ENCODE data around the gene HS6ST1. TPM values are rescaled to one million over a fixed set of nuclear protein-coding genes. Genes with fewer than 3 reads are reported as not detected.

Gene HS6ST1
- total and polyA plus RNA-seq, 2 donors (not counting 1 experiment from before 2014, with no cell fraction given): 7.8 to 22.7 TPM

DNA sequence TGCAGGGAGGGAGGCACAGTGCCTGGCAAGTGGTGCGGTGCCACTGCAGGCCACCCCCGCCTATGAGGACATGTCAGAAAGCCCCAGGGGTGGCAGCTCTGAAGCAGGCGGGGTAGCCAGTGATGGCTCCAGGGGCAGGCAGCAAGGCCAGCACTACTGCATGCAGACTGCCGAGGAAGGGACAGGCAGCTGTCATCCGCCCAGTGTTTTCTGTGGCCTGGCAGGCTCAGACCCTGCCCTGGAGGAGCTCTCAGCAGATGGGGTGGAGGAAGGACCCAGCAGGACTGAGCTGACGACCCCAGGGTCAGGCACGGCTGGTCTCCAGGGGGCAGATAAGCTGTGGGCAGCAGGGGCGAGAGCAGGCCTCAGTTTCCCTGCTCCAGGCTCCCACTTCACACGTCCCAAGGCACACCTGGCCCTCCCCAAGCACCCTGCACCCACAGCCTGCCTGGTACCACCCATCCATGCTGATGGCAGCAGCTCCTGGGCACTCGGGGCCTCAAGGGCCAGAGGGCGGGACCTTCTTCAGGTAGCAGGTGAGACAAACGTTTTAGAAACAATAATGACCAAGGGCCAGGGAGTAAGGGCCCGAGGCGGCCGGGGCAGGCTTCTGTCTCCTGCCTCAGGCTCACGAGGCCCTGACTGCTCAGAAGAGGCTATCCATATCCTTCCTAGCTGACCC is 48.5 kb downstream of the HS6ST1 start:
- no peak overlapping the region for H3K4me3 ChIP-seq (ENCODE audit: control extremely low read depth in 1 of 5, extremely low read depth in 1 of 5, insufficient read depth in 1 of 5, low read depth in 2 of 5, low read length in 4 of 5)
- Mint-ChIP-seq H3K4me3 (no peak overlapping the region), H3K27ac (no peak overlapping the region), H3K27me3 (no peaks in the 10 kb centered on the region), H3K4me1 (no peaks in the 10 kb centered on the region), H3K9me3 (ENCODE audit: insufficient read depth) (peaks cover 2% of the 10 kb centered on the region)
- H2AFZ ChIP-seq (ENCODE audit: insufficient read depth, low read depth, low read length, poor library complexity, severe bottlenecking): no peak overlapping the region
- H3K27ac ChIP-seq (ENCODE audit: low read length in 2 of 2): no peak overlapping the region
- H4K20me1 ChIP-seq (ENCODE audit: control insufficient read depth, insufficient read depth, low read length, poor library complexity, severe bottlenecking): peaks cover 6% of the 10 kb centered on the region
- CTCF ChIA-PET: no interaction called here
- no peak for ATAC-seq (ENCODE audit: low read depth)
- H3K36me3 ChIP-seq (replicated peaks in 1 of 2; ENCODE audit: control extremely low read depth in 1 of 2, control insufficient read depth in 1 of 2, extremely low read depth in 1 of 2, insufficient read depth in 2 of 2, low read length in 1 of 2): peaks cover 0 to 9% of the 10 kb centered on the region in 2 experiments
- H3K4me2 ChIP-seq (replicated peaks; ENCODE audit: low read depth, low read length, poor library complexity, severe bottlenecking): no peak overlapping the region
- intact Hi-C loops (cut with micrococcal nuclease): no loop called here
- H3K4me1 ChIP-seq (ENCODE audit: control insufficient read depth in 2 of 2, insufficient read depth in 2 of 2, low read length in 2 of 2): no peaks in the 10 kb centered on the region
- peaks cover 1 to 12% (median 12%) of the 10 kb centered on the region in 3 donors for H3K9me3 ChIP-seq (ENCODE audit: control extremely low read depth in 1 of 3, control insufficient read depth in 2 of 3, insufficient read depth in 1 of 3, low read length in 2 of 3)
- H3K79me2 ChIP-seq (ENCODE audit: control insufficient read depth, insufficient read depth, low read length): peaks cover 5% of the 10 kb centered on the region
- H3K27me3 ChIP-seq (replicated peaks in 1 of 4; ENCODE audit: control extremely low read depth in 1 of 4, control insufficient read depth in 3 of 4, insufficient read depth in 4 of 4, low read length in 3 of 4): no peaks in the 10 kb centered on the region
- POLR2A ChIA-PET: no interaction called here
- H3K9ac ChIP-seq (ENCODE audit: low read length): no peak overlapping the region
- 99% methylated on average over 15 of the region's 16 CpGs for WGBS (ENCODE audit: insufficient coverage)
- no peak for DNase-seq
- TF ChIP-seq, protein P1, sequence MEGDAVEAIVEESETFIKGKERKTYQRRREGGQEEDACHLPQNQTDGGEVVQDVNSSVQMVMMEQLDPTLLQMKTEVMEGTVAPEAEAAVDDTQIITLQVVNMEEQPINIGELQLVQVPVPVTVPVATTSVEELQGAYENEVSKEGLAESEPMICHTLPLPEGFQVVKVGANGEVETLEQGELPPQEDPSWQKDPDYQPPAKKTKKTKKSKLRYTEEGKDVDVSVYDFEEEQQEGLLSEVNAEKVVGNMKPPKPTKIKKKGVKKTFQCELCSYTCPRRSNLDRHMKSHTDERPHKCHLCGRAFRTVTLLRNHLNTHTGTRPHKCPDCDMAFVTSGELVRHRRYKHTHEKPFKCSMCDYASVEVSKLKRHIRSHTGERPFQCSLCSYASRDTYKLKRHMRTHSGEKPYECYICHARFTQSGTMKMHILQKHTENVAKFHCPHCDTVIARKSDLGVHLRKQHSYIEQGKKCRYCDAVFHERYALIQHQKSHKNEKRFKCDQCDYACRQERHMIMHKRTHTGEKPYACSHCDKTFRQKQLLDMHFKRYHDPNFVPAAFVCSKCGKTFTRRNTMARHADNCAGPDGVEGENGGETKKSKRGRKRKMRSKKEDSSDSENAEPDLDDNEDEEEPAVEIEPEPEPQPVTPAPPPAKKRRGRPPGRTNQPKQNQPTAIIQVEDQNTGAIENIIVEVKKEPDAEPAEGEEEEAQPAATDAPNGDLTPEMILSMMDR (IDR thresholded peaks at IDR 0.05): no peak
- no peak for TF ChIP-seq EZH2 (IDR thresholded peaks at IDR 0.05; ENCODE audit: borderline replicate concordance, insufficient read depth, low read depth, low read length, poor library complexity, severe bottlenecking)

Data from B cell (primary cell).